HCT116 (cell line): ENCODE results near the gene ATRN. TPM values are rescaled to one million over a fixed set of nuclear protein-coding genes. Genes with fewer than 3 reads are reported as not detected.
"Not testable (repeated sequence)": the region's sequence is repeated elsewhere in the genome, so short reads cannot be mapped to it uniquely, and the experiment has no call there.

Experiments used
- ATAC-seq: fragments of 200-7000 bp; cut with Tn5 transposase; 2 replicates; pipeline ENCODE4 v1.9.1; 2020; ENCODE audit warnings: mild to moderate bottlenecking, moderate library complexity
- BruUV-seq: library from RNA; stranded (reverse); fragments of 400-500 nt; replicated peaks from 2 replicates; lab custom pipeline; 2021; lab: Mats Ljungman, UMichigan
- CTCF ChIA-PET: fragments of 300-600 bp; sonication (Branson Sonifier 250); formaldehyde crosslinking; loops from one replicate; lab custom pipeline; 2021; ENCODE audit warnings: antibody characterized with exemption; lab: Charles Lee
- POLR2A ChIA-PET: fragments of 300-600, 350-600 bp; sonication (Branson Sonifier 250); formaldehyde crosslinking; loops from one replicate; lab custom pipeline; 2021; ENCODE audit warnings: antibody characterized with exemption; lab: Charles Lee
- RAD21 ChIA-PET, 2 experiments: fragments of 300-600 bp; sonication (Branson Sonifier 250); formaldehyde crosslinking; loops; one replicate each; lab custom pipeline; 2023; ENCODE audit warnings: low total read pairs in 2 of 2; ENCODE audit not compliant: uncharacterized antibody in 2 of 2, unreplicated experiment in 2 of 2, low non-redundant PET in 1 of 2; lab: Charles Lee
- DNase-seq: peaks from one replicate; pipeline ENCODE4 v3.0.0-alpha.2; 2010; ENCODE audit warnings: low read depth, low spot score
- H2AFZ ChIP-seq: fragments of 200-600 bp; shearing (Covaris generic), sonication (generic); 2 replicates; pipeline ENCODE4 v1.6.1; 2017; ENCODE audit warnings: low read depth, mixed run types, mixed read lengths, antibody characterized with exemption, low read length; ENCODE audit not compliant: poor library complexity, severe bottlenecking
- H3K27ac ChIP-seq: 2 replicates; pipeline ENCODE4 v1.5.1; 2012; ENCODE audit warnings: low read depth, low read length
- H3K27me3 ChIP-seq: fragments of 200-600 bp; sonication (generic); 2 replicates; pipeline ENCODE4 v1.6.1; 2016; ENCODE audit warnings: mixed run types, low read length, mixed read lengths; ENCODE audit not compliant: insufficient read depth
- H3K36me3 ChIP-seq, 2 experiments: fragments of 200-500 bp in 1 of 2; fragments of 200-600 bp in 1 of 2; sonication (Bioruptor generic) in 1 of 2; sonication (generic) in 1 of 2; 2 replicates each; pipeline versions ENCODE4 v1.5.1 to v1.6.1; 2014 to 2016; ENCODE audit warnings: low read length in 2 of 2, inconsistent platforms in 1 of 2, mixed read lengths in 1 of 2, mixed run types in 1 of 2; ENCODE audit not compliant: insufficient read depth in 2 of 2, control insufficient read depth in 1 of 2
- H3K4me1 ChIP-seq, 2 experiments: fragments of 200-600 bp in 1 of 2; sonication (generic) in 1 of 2; 2 replicates each; pipeline versions ENCODE4 v1.5.1 to v1.6.1; 2012 to 2017; ENCODE audit warnings: low read length in 2 of 2, inconsistent platforms in 1 of 2, mild to moderate bottlenecking in 1 of 2, mixed read lengths in 1 of 2, mixed run types in 1 of 2, moderate library complexity in 1 of 2; ENCODE audit not compliant: insufficient read depth in 2 of 2, control insufficient read depth in 1 of 2
- H3K4me2 ChIP-seq: fragments of 200-600 bp; sonication (generic); 2 replicates; pipeline ENCODE4 v1.6.1; 2017; ENCODE audit warnings: mixed run types, low read length, mixed read lengths
- H3K4me3 ChIP-seq, 2 experiments: fragments of 200-600 bp in 1 of 2; sonication (generic) in 1 of 2; replicated peaks in 1 of 2; 2 replicates each; pipeline ENCODE4 v1.5.1; 2011 to 2016; ENCODE audit warnings: low read length in 2 of 2, control low read depth in 1 of 2, low read depth in 1 of 2, mild to moderate bottlenecking in 1 of 2, mixed read lengths in 1 of 2, mixed run types in 1 of 2
- H3K79me2 ChIP-seq: fragments of 200-600 bp; sonication (generic); 2 replicates; pipeline ENCODE4 v1.6.1; 2017; ENCODE audit warnings: mild to moderate bottlenecking, mixed run types, low read length, moderate library complexity, mixed read lengths; ENCODE audit not compliant: insufficient read depth
- H3K9ac ChIP-seq: fragments of 200-600 bp; sonication (generic); 2 replicates; pipeline ENCODE4 v1.6.1; 2016; ENCODE audit warnings: low read length, mixed read lengths
- H3K9me2 ChIP-seq: fragments of 200-600 bp; sonication (generic), shearing (Covaris generic); 2 replicates; pipeline ENCODE4 v1.6.1; 2017; ENCODE audit warnings: mixed run types, mild to moderate bottlenecking, moderate library complexity; ENCODE audit not compliant: insufficient read depth
- H3K9me3 ChIP-seq, 2 experiments: fragments of 200-500 bp in 1 of 2; fragments of 200-600 bp in 1 of 2; sonication (Bioruptor generic) in 1 of 2; sonication (generic) in 1 of 2; 2 replicates each; pipeline ENCODE4 v1.6.1; 2014 to 2017; ENCODE audit warnings: low read length in 2 of 2, mixed read lengths in 2 of 2, inconsistent platforms in 1 of 2, low read depth in 1 of 2, mild to moderate bottlenecking in 1 of 2, mixed run types in 1 of 2, moderate library complexity in 1 of 2; ENCODE audit not compliant: control insufficient read depth in 1 of 2, insufficient read depth in 1 of 2
- H4K20me1 ChIP-seq: fragments of 200-600 bp; sonication (generic), shearing (Covaris generic); 2 replicates; pipeline ENCODE4 v1.6.1; 2017; ENCODE audit warnings: mixed run types, mild to moderate bottlenecking, moderate library complexity; ENCODE audit not compliant: insufficient read depth
- EGR1 ChIP-seq: IDR thresholded peaks from 2 replicates; pipeline ENCODE4 v1.6.1; 2012; ENCODE audit warnings: low read depth
- ELF1 ChIP-seq: IDR thresholded peaks from 2 replicates; pipeline ENCODE4 v1.6.1; 2012; ENCODE audit warnings: low read depth, borderline replicate concordance
- EZH2 ChIP-seq: fragments of 200-600 bp; sonication (generic); IDR thresholded peaks from 2 replicates; pipeline ENCODE4 v1.6.1; 2017; ENCODE audit warnings: antibody characterized with exemption, mixed run types
- RAD21 ChIP-seq: IDR thresholded peaks from 2 replicates; pipeline ENCODE4 v1.6.1; 2012; ENCODE audit warnings: low read depth, mild to moderate bottlenecking
- SP1 ChIP-seq: IDR thresholded peaks from 2 replicates; pipeline ENCODE4 v1.6.1; 2012; ENCODE audit warnings: low read depth
- TCF7L2 ChIP-seq: IDR thresholded peaks from 2 replicates; pipeline ENCODE4 v1.7.0; 2011; ENCODE audit warnings: borderline replicate concordance, inconsistent platforms; ENCODE audit not compliant: insufficient read depth, insufficient read length; ENCODE audit errors: extremely low read depth
- YY1 ChIP-seq: IDR thresholded peaks from 2 replicates; pipeline ENCODE4 v1.6.1; 2011; ENCODE audit warnings: low read length, low read depth, moderate library complexity, mild to moderate bottlenecking; ENCODE audit not compliant: insufficient replicate concordance; ENCODE audit errors: extremely low read depth
- ZFX ChIP-seq: fragments of 450-650 bp; IDR thresholded peaks from 2 replicates; pipeline ENCODE4 v1.6.1; 2017
- ZNF274 ChIP-seq: fragments of 200-500 bp; sonication (Bioruptor generic); IDR thresholded peaks from 2 replicates; pipeline ENCODE4 v1.6.1; 2014; ENCODE audit warnings: mild to moderate bottlenecking, low read depth, low read length, inconsistent platforms
- intact Hi-C: fragments of 100-400 bp; cut with micrococcal nuclease; formaldehyde crosslinking; loops from 2 replicates; pipeline ENCODE4 v1.10.0; 2022
- total RNA-seq: library from RNA; stranded (reverse); gene quantifications from one replicate; pipeline ENCODE4 v1.2.1, GENCODE V29; 2021; ENCODE audit not compliant: unreplicated experiment
- TF ChIP-seq, protein P1 (sequence below): IDR thresholded peaks from 2 replicates; pipeline ENCODE4 v1.6.1; 2011; ENCODE audit warnings: mild to moderate bottlenecking, low read length, moderate library complexity; ENCODE audit not compliant: insufficient replicate concordance; ENCODE audit errors: extremely low read depth

Gene ATRN
- total RNA-seq, 1 experiment from 2014 or later: 24.4 TPM

DNA sequence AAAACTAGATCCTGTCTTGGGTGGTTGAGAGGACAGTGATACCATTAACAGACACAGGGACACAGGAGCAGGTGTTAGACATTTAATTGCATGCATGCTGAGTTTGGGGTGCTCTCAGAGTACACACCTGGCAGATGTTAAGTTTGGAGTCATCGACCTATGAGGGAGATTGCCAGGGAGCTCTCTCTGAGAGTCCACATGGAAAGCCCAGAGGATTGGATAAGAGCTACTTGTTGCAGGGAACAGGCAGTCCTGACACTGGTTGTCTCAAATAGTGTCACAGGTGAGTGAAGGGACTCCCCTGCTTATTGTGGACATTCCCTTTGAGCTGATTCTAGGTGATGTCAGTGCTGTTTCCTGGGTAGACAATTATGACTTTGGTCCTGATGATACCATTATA lies 3.1 kb downstream of the ATRN start:
- CTCF ChIA-PET: no interaction called here
- H3K9ac ChIP-seq: no peak overlapping the region
- no TSS peak for BruUV-seq
- H3K27ac ChIP-seq: no peak overlapping the region
- H3K9me2 ChIP-seq: no peaks in the 10 kb centered on the region
- intact Hi-C loops: no loop called here
- H3K27me3 ChIP-seq: no peaks in the 10 kb centered on the region
- H3K9me3 ChIP-seq: no peaks in the 10 kb centered on the region
- TF ChIP-seq YY1 (no peak), ZNF274 (no peak), EZH2 (no peak), ZFX (no peak), EGR1 (no peak), ELF1 (no peak), RAD21 (no peak), SP1 (no peak), TCF7L2 (no peak)
- TF ChIP-seq, protein P1, sequence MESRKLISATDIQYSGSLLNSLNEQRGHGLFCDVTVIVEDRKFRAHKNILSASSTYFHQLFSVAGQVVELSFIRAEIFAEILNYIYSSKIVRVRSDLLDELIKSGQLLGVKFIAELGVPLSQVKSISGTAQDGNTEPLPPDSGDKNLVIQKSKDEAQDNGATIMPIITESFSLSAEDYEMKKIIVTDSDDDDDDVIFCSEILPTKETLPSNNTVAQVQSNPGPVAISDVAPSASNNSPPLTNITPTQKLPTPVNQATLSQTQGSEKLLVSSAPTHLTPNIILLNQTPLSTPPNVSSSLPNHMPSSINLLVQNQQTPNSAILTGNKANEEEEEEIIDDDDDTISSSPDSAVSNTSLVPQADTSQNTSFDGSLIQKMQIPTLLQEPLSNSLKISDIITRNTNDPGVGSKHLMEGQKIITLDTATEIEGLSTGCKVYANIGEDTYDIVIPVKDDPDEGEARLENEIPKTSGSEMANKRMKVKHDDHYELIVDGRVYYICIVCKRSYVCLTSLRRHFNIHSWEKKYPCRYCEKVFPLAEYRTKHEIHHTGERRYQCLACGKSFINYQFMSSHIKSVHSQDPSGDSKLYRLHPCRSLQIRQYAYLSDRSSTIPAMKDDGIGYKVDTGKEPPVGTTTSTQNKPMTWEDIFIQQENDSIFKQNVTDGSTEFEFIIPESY: no peak
- peaks cover 47% of the 10 kb centered on the region for H3K79me2 ChIP-seq
- H3K4me3 ChIP-seq: no peak overlapping the region
- RAD21 ChIA-PET: no interaction called here
- no peaks in the 10 kb centered on the region for H3K36me3 ChIP-seq
- no peak overlapping the region for H2AFZ ChIP-seq
- DNase-seq: no peak
- H4K20me1 ChIP-seq: no peaks in the 10 kb centered on the region
- peaks cover 11 to 28% of the 10 kb centered on the region in 2 experiments for H3K4me1 ChIP-seq
- POLR2A ChIA-PET: no interaction called here
- H3K4me2 ChIP-seq: no peak overlapping the region
- no peak for ATAC-seq

DNA sequence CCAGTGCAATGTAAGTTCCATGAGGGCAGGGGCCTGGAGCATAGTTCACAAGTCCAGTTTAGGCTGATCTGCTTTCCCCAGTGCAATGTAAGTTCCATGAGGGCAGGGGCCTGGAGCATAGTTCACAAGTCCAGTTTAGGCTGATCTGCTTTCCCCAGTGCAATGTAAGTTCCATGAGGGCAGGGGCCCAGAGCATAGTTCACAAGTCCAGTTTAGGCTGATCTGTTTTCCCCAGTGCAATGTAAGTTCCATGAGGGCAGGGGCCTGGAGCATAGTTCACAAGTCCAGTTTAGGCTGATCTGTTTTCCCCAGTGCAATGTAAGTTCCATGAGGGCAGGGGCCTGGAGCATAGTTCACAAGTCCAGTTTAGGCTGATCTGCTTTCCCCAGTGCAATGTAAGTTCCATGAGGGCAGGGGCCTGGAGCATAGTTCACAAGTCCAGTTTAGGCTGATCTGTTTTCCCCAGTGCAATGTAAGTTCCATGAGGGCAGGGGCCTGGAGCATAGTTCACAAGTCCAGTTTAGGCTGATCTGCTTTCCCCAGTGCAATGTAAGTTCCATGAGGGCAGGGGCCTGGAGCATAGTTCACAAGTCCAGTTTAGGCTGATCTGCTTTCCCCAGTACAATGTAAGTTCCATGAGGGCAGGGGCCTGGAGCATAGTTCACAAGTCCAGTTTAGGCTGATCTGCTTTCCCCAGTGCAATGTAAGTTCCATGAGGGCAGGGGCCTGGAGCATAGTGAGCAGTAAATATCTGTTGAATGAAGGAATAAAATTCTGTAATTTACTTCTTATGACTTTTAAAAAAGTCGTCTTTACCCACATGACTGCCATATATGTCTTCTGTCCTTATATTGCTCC lies 6.4 kb downstream of the ATRN start:
- H3K4me3 ChIP-seq, H3K4me2 ChIP-seq, H3K9ac ChIP-seq, H3K9me3 ChIP-seq, H2AFZ ChIP-seq, POLR2A ChIA-PET, DNase-seq, ATAC-seq, H3K9me2 ChIP-seq, H3K27me3 ChIP-seq, H3K36me3 ChIP-seq, H4K20me1 ChIP-seq, intact Hi-C loops, H3K27ac ChIP-seq, BruUV-seq, CTCF ChIA-PET, RAD21 ChIA-PET: not testable (repeated sequence)
- H3K4me1 ChIP-seq: peaks cover 8 to 20% of the 10 kb centered on the region in 2 experiments
- peaks cover 37% of the 10 kb centered on the region for H3K79me2 ChIP-seq
